Astrocyte of the spinal cord (primary cell): Measurements from ENCODE around the gene FBXW12.

Experiments
- DNase-seq: peaks from one replicate; pipeline ENCODE4 v3.0.0; 2011; ENCODE audit warnings: low read depth, low spot score
- H3K4me3 ChIP-seq: 2 replicates; pipeline ENCODE4 v1.5.1; 2011; ENCODE audit warnings: low read depth, mild to moderate bottlenecking, low read length, moderate library complexity
- in situ Hi-C: cut with HindIII; loops from 2 replicates; pipeline ENCODE4 v1.10.0; 2017; ENCODE audit warnings: low sequenced_read_pairs
- TF ChIP-seq, protein P1 (sequence below): IDR thresholded peaks from 2 replicates; pipeline ENCODE4 v1.5.1; 2012; ENCODE audit warnings: low read depth, mild to moderate bottlenecking, low read length, inconsistent platforms

The FBXW12 gene

DNA sequence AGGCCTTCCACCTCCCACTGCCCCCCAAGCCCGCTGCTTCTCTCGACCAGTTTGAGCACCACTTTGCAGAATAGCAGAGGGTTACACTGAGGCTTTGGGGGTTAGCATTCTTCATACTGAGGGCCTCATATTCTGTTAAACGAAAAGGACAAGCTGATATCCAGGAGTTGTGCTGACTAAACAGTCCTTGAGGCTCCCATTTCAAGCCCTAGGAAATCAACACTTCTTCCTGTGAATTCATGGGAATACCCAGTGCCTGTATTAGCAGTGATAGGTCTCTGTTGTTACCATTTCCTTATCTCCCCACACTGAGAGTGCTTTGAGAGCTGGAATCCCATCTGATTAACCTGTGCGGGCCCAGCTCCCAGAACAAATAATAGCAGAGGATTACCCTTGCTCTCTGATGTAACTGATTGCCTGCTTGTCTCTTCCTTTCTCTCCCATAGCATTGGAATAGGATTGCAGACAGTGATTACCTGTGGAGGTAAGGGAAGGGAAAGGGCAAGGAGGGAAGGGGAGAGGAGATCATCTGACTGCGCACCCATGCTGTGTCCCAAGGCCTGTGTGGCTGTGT is 930 bp downstream of the FBXW12 start:
- TF ChIP-seq, protein P1, sequence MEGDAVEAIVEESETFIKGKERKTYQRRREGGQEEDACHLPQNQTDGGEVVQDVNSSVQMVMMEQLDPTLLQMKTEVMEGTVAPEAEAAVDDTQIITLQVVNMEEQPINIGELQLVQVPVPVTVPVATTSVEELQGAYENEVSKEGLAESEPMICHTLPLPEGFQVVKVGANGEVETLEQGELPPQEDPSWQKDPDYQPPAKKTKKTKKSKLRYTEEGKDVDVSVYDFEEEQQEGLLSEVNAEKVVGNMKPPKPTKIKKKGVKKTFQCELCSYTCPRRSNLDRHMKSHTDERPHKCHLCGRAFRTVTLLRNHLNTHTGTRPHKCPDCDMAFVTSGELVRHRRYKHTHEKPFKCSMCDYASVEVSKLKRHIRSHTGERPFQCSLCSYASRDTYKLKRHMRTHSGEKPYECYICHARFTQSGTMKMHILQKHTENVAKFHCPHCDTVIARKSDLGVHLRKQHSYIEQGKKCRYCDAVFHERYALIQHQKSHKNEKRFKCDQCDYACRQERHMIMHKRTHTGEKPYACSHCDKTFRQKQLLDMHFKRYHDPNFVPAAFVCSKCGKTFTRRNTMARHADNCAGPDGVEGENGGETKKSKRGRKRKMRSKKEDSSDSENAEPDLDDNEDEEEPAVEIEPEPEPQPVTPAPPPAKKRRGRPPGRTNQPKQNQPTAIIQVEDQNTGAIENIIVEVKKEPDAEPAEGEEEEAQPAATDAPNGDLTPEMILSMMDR = no peak
- no peak for DNase-seq
- no peak overlapping the region for H3K4me3 ChIP-seq
- in situ Hi-C loops = no loop called here

- in situ Hi-C loops = no loop called here
- TF ChIP-seq, protein P1 = no peak
- no peak for DNase-seq
- H3K4me3 ChIP-seq = no peak overlapping the region
Measured at GRCh38 chr3:48387634-48388033, 15.6 kb downstream of the FBXW12 start.

DNA sequence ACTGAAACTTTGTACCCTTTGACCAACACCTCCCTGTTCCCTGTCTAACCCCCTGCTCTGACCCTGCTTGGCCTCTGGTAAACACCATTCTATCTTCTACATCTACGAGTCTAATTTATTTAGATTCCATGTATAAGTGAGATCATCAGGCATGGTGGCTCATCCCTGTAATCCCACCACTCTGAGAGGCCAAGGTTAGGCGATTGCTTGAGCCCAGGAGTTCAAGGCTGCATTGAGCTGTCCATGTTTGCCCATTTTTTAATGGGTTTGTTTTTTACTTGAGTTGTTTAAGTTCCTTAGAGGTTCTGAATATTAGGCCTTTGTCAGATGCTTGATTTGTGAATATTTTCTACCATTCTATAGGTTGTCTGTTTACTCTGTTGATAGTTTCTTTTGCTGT is 16.9 kb downstream of the FBXW12 start:
- in situ Hi-C loops = no loop called here
- DNase-seq = no peak
- TF ChIP-seq, protein P1 = no peak
- no peak overlapping the region for H3K4me3 ChIP-seq

GRCh38 chr3:48394391-48394790 is 22.4 kb downstream of the FBXW12 start:
- TF ChIP-seq, protein P1 = no peak
- DNase-seq = no peak
- in situ Hi-C loops = no loop called here
- no peak overlapping the region for H3K4me3 ChIP-seq

GRCh38 chr3:48395714-48396113 is 23.7 kb downstream of the FBXW12 start:
- H3K4me3 ChIP-seq = no peak overlapping the region
- TF ChIP-seq, protein P1 = no peak
- no peak for DNase-seq
- in situ Hi-C loops = no loop called here

GRCh38 chr3:48397767-48398681 is 26.0 kb downstream of the FBXW12 start:
- DNase-seq = no peak
- no peak overlapping the region for H3K4me3 ChIP-seq
- in situ Hi-C loops = no loop called here
- TF ChIP-seq, protein P1 = no peak
